GM12864 (cell line): Measurements from ENCODE around the gene PTX3.

Experiments
- DNase-seq: peaks from one replicate; pipeline ENCODE4 v3.0.0-alpha.2; 2011; ENCODE audit warnings: low read depth
- H3K4me3 ChIP-seq: 2 replicates; pipeline ENCODE4 v1.5.1; 2011; ENCODE audit warnings: mild to moderate bottlenecking, low read depth, low read length, control low read depth
- TF ChIP-seq, protein P1 (sequence below): IDR thresholded peaks from 2 replicates; pipeline ENCODE4 v1.5.1; 2011; ENCODE audit warnings: low read depth, mild to moderate bottlenecking, moderate library complexity, low read length, control low read depth, inconsistent platforms; ENCODE audit errors: missing control alignments

PTX3 gene

DNA sequence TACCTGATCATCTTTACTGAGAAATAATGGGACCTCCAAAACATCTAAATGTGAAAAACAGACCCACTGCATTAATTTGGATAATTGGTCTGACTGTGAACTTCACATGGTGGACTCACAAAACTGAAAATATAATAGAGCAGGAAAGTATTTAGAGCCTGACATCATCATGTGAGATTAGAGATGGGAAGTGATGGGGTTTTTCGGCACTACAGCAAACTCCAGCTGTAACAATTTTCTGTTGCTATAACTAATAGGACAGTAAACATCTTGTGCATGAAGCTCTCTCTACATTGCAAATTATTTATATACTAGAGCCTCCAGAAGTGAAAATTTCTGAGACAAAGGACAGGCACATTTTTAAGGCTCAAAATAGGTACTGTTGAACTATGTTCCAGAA, 34.4 kb downstream of the PTX3 start:
- H3K4me3 ChIP-seq = no peak overlapping the region
- TF ChIP-seq, protein P1, sequence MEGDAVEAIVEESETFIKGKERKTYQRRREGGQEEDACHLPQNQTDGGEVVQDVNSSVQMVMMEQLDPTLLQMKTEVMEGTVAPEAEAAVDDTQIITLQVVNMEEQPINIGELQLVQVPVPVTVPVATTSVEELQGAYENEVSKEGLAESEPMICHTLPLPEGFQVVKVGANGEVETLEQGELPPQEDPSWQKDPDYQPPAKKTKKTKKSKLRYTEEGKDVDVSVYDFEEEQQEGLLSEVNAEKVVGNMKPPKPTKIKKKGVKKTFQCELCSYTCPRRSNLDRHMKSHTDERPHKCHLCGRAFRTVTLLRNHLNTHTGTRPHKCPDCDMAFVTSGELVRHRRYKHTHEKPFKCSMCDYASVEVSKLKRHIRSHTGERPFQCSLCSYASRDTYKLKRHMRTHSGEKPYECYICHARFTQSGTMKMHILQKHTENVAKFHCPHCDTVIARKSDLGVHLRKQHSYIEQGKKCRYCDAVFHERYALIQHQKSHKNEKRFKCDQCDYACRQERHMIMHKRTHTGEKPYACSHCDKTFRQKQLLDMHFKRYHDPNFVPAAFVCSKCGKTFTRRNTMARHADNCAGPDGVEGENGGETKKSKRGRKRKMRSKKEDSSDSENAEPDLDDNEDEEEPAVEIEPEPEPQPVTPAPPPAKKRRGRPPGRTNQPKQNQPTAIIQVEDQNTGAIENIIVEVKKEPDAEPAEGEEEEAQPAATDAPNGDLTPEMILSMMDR = no peak
- DNase-seq = no peak

DNA sequence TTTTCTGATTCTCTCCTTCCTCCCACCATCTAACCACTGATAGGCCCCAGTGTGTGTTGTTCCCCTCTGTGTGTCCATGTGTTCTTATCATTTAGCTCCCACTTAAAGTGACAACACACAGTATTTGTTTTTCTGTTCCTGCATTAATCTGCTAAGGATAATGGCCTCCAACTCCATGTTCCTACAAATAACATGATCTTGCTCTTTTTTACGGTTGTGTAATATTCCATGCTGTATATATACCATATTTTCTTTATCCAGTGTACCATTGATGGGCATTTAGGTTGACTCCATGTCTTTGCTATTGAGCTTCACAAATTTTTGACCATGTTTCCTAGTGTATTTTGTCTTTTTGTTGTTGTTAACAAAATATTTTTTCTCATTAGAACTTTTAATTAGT, 36.0 kb downstream of the PTX3 start:
- TF ChIP-seq, protein P1 = no peak
- H3K4me3 ChIP-seq = no peak overlapping the region
- DNase-seq = no peak

DNA sequence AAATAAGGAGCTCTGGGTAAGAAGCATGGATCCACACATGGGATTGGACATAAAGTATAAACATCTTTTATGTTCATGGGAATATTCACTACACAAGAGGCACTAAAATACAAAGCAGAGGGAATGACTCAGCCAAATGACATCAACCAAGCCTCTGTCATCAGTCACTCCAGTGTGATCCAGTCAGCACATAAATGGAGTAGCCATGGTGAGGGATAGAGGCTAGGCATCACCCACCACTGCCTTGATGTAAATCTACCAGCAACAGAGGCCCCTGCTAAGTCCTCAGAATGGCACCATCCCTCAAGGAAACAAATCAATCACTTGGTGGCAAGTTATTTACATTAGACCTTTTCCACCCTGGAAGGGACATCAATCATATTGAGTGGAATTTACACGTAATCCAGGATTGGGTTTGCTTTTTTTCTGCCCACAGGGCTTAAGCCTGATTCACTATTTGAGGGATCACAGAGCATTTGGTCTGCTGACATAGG, 39.3 kb downstream of the PTX3 start:
- no peak for DNase-seq
- H3K4me3 ChIP-seq = no peak overlapping the region
- TF ChIP-seq, protein P1 = no peak

DNA sequence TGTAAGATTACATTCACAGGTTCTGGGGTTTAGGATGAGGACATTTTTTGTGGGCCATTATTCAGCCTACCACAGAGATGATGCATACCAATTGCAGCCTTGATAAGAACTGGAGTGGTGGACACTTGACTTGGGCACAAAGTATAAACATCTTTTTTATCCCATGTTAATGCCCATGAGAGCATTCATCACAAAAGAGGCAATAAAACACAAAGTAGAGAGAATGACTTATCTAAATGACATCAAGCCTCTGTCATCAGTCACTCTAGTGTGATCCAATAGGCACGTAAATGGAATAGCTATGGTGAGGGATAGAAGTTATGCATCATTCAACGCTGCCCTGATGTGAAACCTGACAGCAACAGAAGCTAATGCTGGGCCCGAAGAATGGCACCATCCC, 40.8 kb downstream of the PTX3 start:
- H3K4me3 ChIP-seq = no peak overlapping the region
- TF ChIP-seq, protein P1 = no peak
- no peak for DNase-seq

DNA sequence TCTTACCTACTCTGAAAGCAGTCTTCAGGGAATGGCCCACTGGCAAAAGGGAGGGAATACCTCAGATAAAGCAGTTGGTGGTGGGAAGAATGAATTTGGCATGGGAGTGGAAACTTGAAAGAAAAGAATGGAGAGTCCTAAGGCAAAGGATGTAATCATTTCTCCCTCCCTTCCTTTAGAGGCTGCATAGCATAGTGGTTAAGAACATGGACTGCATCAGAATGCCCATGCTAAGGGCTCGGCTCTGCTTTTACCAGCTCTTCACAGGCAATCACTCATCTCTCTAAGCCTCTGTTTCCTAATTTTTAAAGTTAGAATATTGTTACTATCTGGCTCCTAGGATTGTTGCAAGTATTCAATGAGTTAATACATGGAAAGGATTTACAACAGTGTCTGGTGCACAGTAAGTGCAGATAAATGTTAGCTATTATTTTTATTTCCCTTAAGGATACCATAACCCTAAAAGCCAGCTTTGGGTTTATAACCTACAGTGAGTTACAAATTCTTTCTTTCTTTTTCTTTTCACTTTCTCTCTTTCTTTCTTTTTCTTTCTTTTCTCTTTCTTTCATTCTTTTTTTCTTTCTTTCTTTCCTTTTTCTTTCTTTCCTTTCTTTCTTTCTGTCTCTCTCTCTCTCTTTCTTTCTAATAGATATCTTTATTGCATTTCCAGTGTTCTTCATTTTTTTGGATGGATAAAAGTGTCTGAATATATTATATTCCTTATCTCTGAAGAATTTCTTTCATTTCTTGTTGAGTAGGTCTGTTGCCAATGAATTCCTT, 43.0 kb downstream of the PTX3 start:
- TF ChIP-seq, protein P1 = no peak
- no peak for DNase-seq
- H3K4me3 ChIP-seq = no peak overlapping the region

DNA sequence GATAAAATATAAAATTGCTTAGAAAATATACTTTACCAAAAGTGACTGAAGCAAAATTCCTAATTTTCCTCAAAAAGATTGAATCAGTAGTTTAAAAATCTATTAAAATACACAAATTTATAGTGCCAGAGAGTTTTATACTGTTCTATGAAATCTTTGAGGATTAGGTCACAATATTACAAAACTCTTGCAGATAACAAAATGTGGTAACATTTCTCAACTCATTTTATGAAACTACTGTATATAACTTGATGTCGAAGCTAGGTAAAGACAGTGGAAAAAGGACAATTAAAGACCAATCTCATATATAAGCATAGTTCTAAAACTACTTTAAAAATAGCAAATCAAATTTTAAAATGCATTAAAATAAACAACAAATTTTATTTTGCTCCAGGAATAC, 50.7 kb downstream of the PTX3 start:
- DNase-seq = no peak
- TF ChIP-seq, protein P1 = no peak
- H3K4me3 ChIP-seq = no peak overlapping the region

DNA sequence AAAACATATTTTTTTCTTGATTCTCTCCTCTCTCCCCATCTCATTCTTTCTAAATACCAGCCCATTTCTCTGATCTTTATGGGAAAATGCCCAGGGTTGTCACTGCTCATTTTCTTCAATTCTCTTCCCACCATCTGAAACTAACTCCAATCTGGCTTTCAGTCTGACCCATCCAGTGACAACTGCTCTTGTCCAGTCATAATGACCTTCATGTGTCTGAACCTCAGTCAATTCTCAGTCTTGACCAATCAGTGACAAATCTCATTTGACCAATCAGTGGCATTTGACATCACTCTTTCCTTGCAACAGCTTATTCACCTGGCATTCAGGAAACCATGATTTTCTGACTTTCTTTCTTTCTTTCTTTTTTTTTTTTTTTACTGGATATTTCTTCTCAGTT, 51.5 kb downstream of the PTX3 start:
- no peak for DNase-seq
- TF ChIP-seq, protein P1 = no peak
- no peak overlapping the region for H3K4me3 ChIP-seq
